Measurements from ENCODE around the gene GRIK5.

GRCh38 chr19:42045575-42045974 is 24.4 kb downstream of the GRIK5 start:
- no peak for TF ChIP-seq POLR2A (IDR thresholded peaks at IDR 0.05)
- TF ChIP-seq CTCF (IDR thresholded peaks at IDR 0.05) = no peak
